GM12878 (cell line): ENCODE results near the gene XRN2. TPM values are rescaled to one million over a fixed set of nuclear protein-coding genes. Genes with fewer than 3 reads are reported as not detected.

Source experiments
- ATAC-seq: fragments of 200-7000 bp; cut with Tn5 transposase; 3 replicates; pipeline ENCODE4 v1.9.1; 2020; ENCODE audit warnings: mild to moderate bottlenecking, moderate library complexity
- BruUV-seq: library from RNA; stranded (reverse); fragments of 400-500 nt; replicated peaks from 2 replicates; lab custom pipeline; 2021; lab: Mats Ljungman, UMichigan
- CTCF ChIA-PET: fragments of 300-600 bp; sonication (Branson Sonifier 250); formaldehyde crosslinking; extraction: SDS; loops from one replicate; lab custom pipeline; 2021; ENCODE audit warnings: inconsistent platforms; lab: Yijun Ruan, JAX
- POLR2A ChIA-PET: fragments of 350-600 bp; formaldehyde crosslinking; extraction: SDS; loops from one replicate; lab custom pipeline; 2021; ENCODE audit warnings: inconsistent platforms; lab: Charles Lee
- RAD21 ChIA-PET: fragments of 300-600 bp; sonication (Branson Sonifier 250); formaldehyde crosslinking; loops from one replicate; lab custom pipeline; 2023; ENCODE audit warnings: antibody characterized with exemption; ENCODE audit not compliant: unreplicated experiment; lab: Charles Lee
- SMC1A ChIA-PET: fragments of 300-600 bp; sonication (Branson Sonifier 250); formaldehyde crosslinking; loops from one replicate; lab custom pipeline; 2023; ENCODE audit not compliant: unreplicated experiment, uncharacterized antibody; lab: Charles Lee
- DNase-seq: peaks from one replicate; pipeline ENCODE4 v3.0.0-alpha.2; 2011; ENCODE audit warnings: low read depth, low spot score
- FAIRE-seq: peaks from 3 replicates; lab custom pipeline; 2011; peaks lifted over from hg19 to GRCh38; lab: Jason Lieb, UNC
- H2AFZ ChIP-seq: 2 replicates; pipeline ENCODE4 v1.6.0; 2011; ENCODE audit warnings: low read depth, low read length, control low read depth; ENCODE audit not compliant: control insufficient read depth
- H3K27ac ChIP-seq: 2 replicates; pipeline ENCODE4 v1.5.1; 2011; ENCODE audit warnings: control low read depth; ENCODE audit not compliant: control insufficient read depth, insufficient read depth
- H3K27me3 ChIP-seq, 2 experiments: replicated peaks in 1 of 2; 2 replicates each; pipeline versions ENCODE4 v1.6.0 to v1.6.1; 2011; ENCODE audit warnings: low read length in 1 of 2; ENCODE audit not compliant: control insufficient read depth in 2 of 2, insufficient read depth in 2 of 2
- H3K36me3 ChIP-seq, 2 experiments: 2 replicates each; pipeline ENCODE4 v1.5.1; 2011; ENCODE audit warnings: low read length in 1 of 2; ENCODE audit not compliant: control insufficient read depth in 2 of 2, insufficient read depth in 2 of 2
- H3K4me1 ChIP-seq: 2 replicates; pipeline ENCODE4 v1.6.1; 2011; ENCODE audit warnings: mild to moderate bottlenecking, low read length, moderate library complexity, mixed read lengths; ENCODE audit not compliant: control insufficient read depth, insufficient read depth
- H3K4me2 ChIP-seq: 2 replicates; pipeline ENCODE4 v1.6.0; 2011; ENCODE audit warnings: control low read depth; ENCODE audit not compliant: control insufficient read depth, insufficient read depth
- H3K4me3 ChIP-seq: fragments of 200-600 bp; sonication (generic); 2 replicates; pipeline ENCODE4 v1.5.1; 2016
- H3K79me2 ChIP-seq: 2 replicates; pipeline ENCODE4 v1.6.0; 2011; ENCODE audit warnings: low read length; ENCODE audit not compliant: control insufficient read depth, insufficient read depth
- H3K9ac ChIP-seq: 2 replicates; pipeline ENCODE4 v1.8.0; 2011; ENCODE audit warnings: low read length, control low read depth, mixed read lengths; ENCODE audit not compliant: control insufficient read depth, insufficient read depth
- H3K9me3 ChIP-seq: replicated peaks from 3 replicates; pipeline ENCODE4 v1.5.1; 2011; ENCODE audit warnings: mild to moderate bottlenecking, low read length; ENCODE audit not compliant: control insufficient read depth, insufficient read depth
- H4K20me1 ChIP-seq: 2 replicates; pipeline ENCODE4 v1.6.0; 2011; ENCODE audit not compliant: control insufficient read depth, insufficient read depth
- CHD2 ChIP-seq: IDR thresholded peaks from 2 replicates; pipeline ENCODE4 v1.6.1; 2011; ENCODE audit warnings: low read depth, low read length, improper control_type of control experiment, borderline replicate concordance
- ETV6 ChIP-seq, 2 experiments: fragments of 450-650 bp in 1 of 2; IDR thresholded peaks in 1 of 2; conservative IDR thresholded peaks in 1 of 2; 2 replicates each; pipeline ENCODE4 v1.6.1; 2014; ENCODE audit warnings: antibody characterized with exemption in 1 of 2, borderline replicate concordance in 1 of 2, low read depth in 1 of 2, mild to moderate bottlenecking in 1 of 2, moderate library complexity in 1 of 2
- FOS ChIP-seq: IDR thresholded peaks from 3 replicates; pipeline ENCODE4 v1.6.1; 2011; ENCODE audit warnings: borderline replicate concordance; ENCODE audit not compliant: insufficient read length; ENCODE audit errors: extremely low read depth
- HCFC1 ChIP-seq: fragments of 150-350 bp; IDR thresholded peaks from 2 replicates; pipeline ENCODE4 v1.6.1; 2014; ENCODE audit warnings: low read length
- JUNB ChIP-seq: IDR thresholded peaks from 2 replicates; pipeline ENCODE4 v1.6.1; 2016; ENCODE audit warnings: antibody characterized with exemption, mild to moderate bottlenecking
- SMAD1 ChIP-seq: fragments of 450-650 bp; IDR thresholded peaks from 2 replicates; pipeline ENCODE4 v1.6.1; 2018; ENCODE audit warnings: mild to moderate bottlenecking, low read depth; ENCODE audit not compliant: partially characterized antibody
- STAT1 ChIP-seq: fragments of 450-650 bp; conservative IDR thresholded peaks from 2 replicates; pipeline ENCODE4 v1.6.1; 2014; ENCODE audit warnings: antibody characterized with exemption, mild to moderate bottlenecking
- TCF12 ChIP-seq: IDR thresholded peaks from 2 replicates; pipeline ENCODE4 v1.6.1; 2011; ENCODE audit warnings: low read depth, mild to moderate bottlenecking, low read length
- WRNIP1 ChIP-seq: IDR thresholded peaks from 2 replicates; pipeline ENCODE4 v1.6.1; 2011; ENCODE audit warnings: low read depth, low read length, improper control_type of control experiment, borderline replicate concordance
- YBX1 ChIP-seq: fragments of 450-650 bp; IDR thresholded peaks from 2 replicates; pipeline ENCODE4 v1.6.1; 2016; ENCODE audit warnings: antibody characterized with exemption
- YY1 ChIP-seq: IDR thresholded peaks from 2 replicates; pipeline ENCODE4 v1.6.1; 2011; ENCODE audit warnings: low read depth, mild to moderate bottlenecking, low read length
- WGBS: methylation state at CpG from one replicate; pipeline ENCODE4 v1.1.6; 2016; ENCODE audit warnings: low lambda C conversion rate; ENCODE audit not compliant: insufficient replicate concordance, insufficient coverage; ENCODE audit errors: missing lambda C conversion rate; 5-methylcytosine and 5-hydroxymethylcytosine counted together
- in situ Hi-C: fragments of 300-500 bp; cut with MboI; formaldehyde crosslinking; loops from 9 replicates; pipeline ENCODE4 v1.14.3; 2018; ENCODE audit warnings: mixed read lengths
- intact Hi-C: fragments of 100-400 bp; cut with micrococcal nuclease; formaldehyde crosslinking; loops from one replicate; pipeline ENCODE4 v1.14.2; 2022; ENCODE audit not compliant: unreplicated experiment
- polyA plus RNA-seq, 11 experiments: library from polyadenylated mRNA; depleted of rRNA in 4 of 11; unstranded in 6 of 11; stranded (reverse) in 5 of 11; fragments of >200 nt; fragmentation: Nextera tagmentation in 4 of 11; fragmentation: Illumina TruSeq in 1 of 11; extraction: Ambion mirVana in 4 of 11; extraction: Trizol in 1 of 11; gene quantifications; 1 replicate in 1 of 11; 2 replicates in 10 of 11; pipeline versions ENCODE4 v1.2.1 to v1.2.3, GENCODE V29; 2011 to 2016; ENCODE audit warnings: inconsistent platforms in 2 of 11, missing spikeins in 2 of 11, low read depth in 1 of 11
- total RNA-seq, 4 experiments: library from RNA; depleted of rRNA in 3 of 4; stranded (reverse); fragments of >200 nt in 3 of 4; fragmentation: Illumina TruSeq in 1 of 4; extraction: Trizol in 1 of 4; gene quantifications; 2 replicates each; pipeline versions ENCODE4 v1.2.1 to v1.2.3, GENCODE V29; 2013 to 2021
- TF ChIP-seq, protein P1 (sequence below): fragments of 450-650 bp; IDR thresholded peaks from 2 replicates; pipeline ENCODE4 v1.6.1; 2018; ENCODE audit warnings: mild to moderate bottlenecking, low read depth, moderate library complexity; ENCODE audit not compliant: partially characterized antibody
- TF ChIP-seq, protein P2 (sequence below): IDR thresholded peaks from 2 replicates; pipeline ENCODE4 v1.6.1; 2011; ENCODE audit warnings: low read depth, low read length, improper control_type of control experiment, borderline replicate concordance
- TF ChIP-seq, protein P3 (sequence below): IDR thresholded peaks from 2 replicates; pipeline ENCODE4 v1.6.1; 2012; ENCODE audit warnings: low read depth, low read length, improper control_type of control experiment

XRN2 gene
- total and polyA plus RNA-seq, 10 of the 15 experiments (the other 5 are each of a cell fraction or from before 2014, with no cell fraction given): 59.7 to 97.8 (median 75.6) TPM

DNA sequence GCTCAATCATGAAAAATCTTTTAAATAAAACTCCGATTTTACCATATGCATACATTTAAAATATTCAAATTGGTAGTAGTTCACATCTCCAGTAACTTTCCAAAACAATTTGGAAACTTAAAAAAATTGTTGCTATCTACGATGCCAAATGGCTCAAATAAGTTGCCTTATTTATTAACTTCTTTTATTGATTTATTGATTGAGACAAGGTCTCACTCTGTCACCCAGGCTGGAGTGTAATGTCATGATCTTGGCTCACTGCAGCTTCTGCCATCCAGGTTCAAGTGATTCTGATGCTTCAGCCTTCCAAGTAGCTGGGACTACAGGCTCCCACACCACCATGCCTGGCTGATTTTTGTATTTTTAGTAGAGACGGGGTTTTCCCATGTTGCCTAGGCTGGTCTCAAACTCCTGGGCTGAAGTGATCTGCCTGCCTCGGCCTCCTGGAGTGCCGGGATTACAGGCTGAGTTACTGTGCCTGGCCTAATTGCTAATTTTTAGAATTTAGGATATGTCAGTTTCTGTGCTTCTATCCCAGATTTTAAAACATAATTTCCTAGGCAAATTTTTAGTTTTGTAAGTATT is 81.3 kb downstream of the XRN2 start:
- H3K4me1 ChIP-seq: no peaks in the 10 kb centered on the region
- no peak; the same call in 2 of the 3 replicates for ATAC-seq
- ChIA-PET RAD21 (no interaction called here), SMC1A (interaction anchor here (1.0 to 2.0 kb wide), 2 partner anchors 9 to 13 kb away, joined by 3 to 5 read pairs; no protein-coding TSS in a partner anchor), CTCF (no interaction called here), POLR2A (no interaction called here)
- in situ Hi-C loops: no loop called here
- no peaks in the 10 kb centered on the region for H3K9me3 ChIP-seq
- intact Hi-C loops: no loop called here
- no peaks in the 10 kb centered on the region for H4K20me1 ChIP-seq
- H3K4me2 ChIP-seq: no peak overlapping the region
- no peak overlapping the region for H3K9ac ChIP-seq
- no TSS peak for BruUV-seq
- H3K79me2 ChIP-seq: no peaks in the 10 kb centered on the region
- peaks cover 2 to 18% of the 10 kb centered on the region in 2 experiments for H3K36me3 ChIP-seq
- no peak for TF ChIP-seq JUNB
- H3K4me3 ChIP-seq: no peak overlapping the region
- H3K27ac ChIP-seq: no peak overlapping the region
- 100% methylated on average over 5 of the region's 5 CpGs for WGBS
- DNase-seq: no peak
- no peak for FAIRE-seq
- H3K27me3 ChIP-seq: no peaks in the 10 kb centered on the region
- no peak overlapping the region for H2AFZ ChIP-seq

DNA sequence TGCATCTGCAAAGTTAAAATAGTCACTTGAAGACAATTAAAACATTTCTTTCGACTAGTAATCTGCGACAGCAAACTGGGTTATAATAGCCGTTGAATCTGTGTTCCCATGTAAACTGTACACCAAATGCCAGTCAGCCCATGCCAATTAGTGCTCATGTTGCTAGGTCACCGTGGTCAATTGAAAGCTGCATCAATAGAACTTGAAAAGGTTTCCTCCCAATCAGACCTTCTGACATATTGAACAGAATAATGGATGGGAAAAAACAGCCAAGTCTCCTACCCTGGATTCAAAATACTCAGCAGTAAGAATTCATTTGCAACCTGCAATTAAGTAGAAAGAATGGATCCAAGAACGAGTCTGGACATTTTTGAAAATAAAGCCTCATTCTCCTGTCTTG is 83.0 kb downstream of the XRN2 start:
- POLR2A ChIA-PET: no interaction called here
- H3K36me3 ChIP-seq: peaks cover 3 to 18% of the 10 kb centered on the region in 2 experiments; a peak in 3 of 4 replicates
- BruUV-seq: no TSS peak
- in situ Hi-C loops (no loop called here), intact Hi-C loops (no loop called here)
- no peak overlapping the region for H3K4me3 ChIP-seq
- no peak overlapping the region for H3K9ac ChIP-seq
- no peaks in the 10 kb centered on the region for H3K79me2 ChIP-seq
- no peaks in the 10 kb centered on the region for H4K20me1 ChIP-seq
- FAIRE-seq: no peak
- no peaks in the 10 kb centered on the region for H3K27me3 ChIP-seq
- no peak for ATAC-seq
- RAD21 ChIA-PET: no interaction called here
- H3K9me3 ChIP-seq: no peaks in the 10 kb centered on the region
- 97% methylated on average over 5 of the region's 5 CpGs for WGBS
- H3K4me2 ChIP-seq: no peak overlapping the region
- H3K27ac ChIP-seq: no peak overlapping the region
- no peak for DNase-seq
- H2AFZ ChIP-seq: no peak overlapping the region
- H3K4me1 ChIP-seq: no peaks in the 10 kb centered on the region
- CTCF ChIA-PET: interaction anchor here (1.2 kb wide), 1 partner anchor 119 kb away, joined by 3 read pairs; no protein-coding TSS in a partner anchor
- SMC1A ChIA-PET: no interaction called here
- TF ChIP-seq YBX1: no peak
- TF ChIP-seq HCFC1: no peak
- TF ChIP-seq TCF12: no peak
- no peak for TF ChIP-seq ETV6 (conservative IDR thresholded peaks at IDR 0.05 in 1 of 2, IDR thresholded peaks at IDR 0.05 in 1 of 2; ENCODE audit: borderline replicate concordance in 1 of 2, low read depth in 1 of 2)
- TF ChIP-seq SMAD1: no peak
- no peak for TF ChIP-seq FOS
- TF ChIP-seq YY1: no peak
- TF ChIP-seq, protein P1, sequence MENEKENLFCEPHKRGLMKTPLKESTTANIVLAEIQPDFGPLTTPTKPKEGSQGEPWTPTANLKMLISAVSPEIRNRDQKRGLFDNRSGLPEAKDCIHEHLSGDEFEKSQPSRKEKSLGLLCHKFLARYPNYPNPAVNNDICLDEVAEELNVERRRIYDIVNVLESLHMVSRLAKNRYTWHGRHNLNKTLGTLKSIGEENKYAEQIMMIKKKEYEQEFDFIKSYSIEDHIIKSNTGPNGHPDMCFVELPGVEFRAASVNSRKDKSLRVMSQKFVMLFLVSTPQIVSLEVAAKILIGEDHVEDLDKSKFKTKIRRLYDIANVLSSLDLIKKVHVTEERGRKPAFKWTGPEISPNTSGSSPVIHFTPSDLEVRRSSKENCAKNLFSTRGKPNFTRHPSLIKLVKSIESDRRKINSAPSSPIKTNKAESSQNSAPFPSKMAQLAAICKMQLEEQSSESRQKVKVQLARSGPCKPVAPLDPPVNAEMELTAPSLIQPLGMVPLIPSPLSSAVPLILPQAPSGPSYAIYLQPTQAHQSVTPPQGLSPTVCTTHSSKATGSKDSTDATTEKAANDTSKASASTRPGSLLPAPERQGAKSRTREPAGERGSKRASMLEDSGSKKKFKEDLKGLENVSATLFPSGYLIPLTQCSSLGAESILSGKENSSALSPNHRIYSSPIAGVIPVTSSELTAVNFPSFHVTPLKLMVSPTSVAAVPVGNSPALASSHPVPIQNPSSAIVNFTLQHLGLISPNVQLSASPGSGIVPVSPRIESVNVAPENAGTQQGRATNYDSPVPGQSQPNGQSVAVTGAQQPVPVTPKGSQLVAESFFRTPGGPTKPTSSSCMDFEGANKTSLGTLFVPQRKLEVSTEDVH: no peak
- TF ChIP-seq WRNIP1: no peak
- no peak for TF ChIP-seq CHD2
- TF ChIP-seq, protein P2, sequence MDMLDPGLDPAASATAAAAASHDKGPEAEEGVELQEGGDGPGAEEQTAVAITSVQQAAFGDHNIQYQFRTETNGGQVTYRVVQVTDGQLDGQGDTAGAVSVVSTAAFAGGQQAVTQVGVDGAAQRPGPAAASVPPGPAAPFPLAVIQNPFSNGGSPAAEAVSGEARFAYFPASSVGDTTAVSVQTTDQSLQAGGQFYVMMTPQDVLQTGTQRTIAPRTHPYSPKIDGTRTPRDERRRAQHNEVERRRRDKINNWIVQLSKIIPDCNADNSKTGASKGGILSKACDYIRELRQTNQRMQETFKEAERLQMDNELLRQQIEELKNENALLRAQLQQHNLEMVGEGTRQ: no peak
- TF ChIP-seq, protein P3, sequence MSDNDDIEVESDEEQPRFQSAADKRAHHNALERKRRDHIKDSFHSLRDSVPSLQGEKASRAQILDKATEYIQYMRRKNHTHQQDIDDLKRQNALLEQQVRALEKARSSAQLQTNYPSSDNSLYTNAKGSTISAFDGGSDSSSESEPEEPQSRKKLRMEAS: no peak
- TF ChIP-seq STAT1: no peak
